Psoas muscle (tissue), 8 donors: ENCODE results near the gene MASP1. TPM values are rescaled to one million over a fixed set of nuclear protein-coding genes. Genes with fewer than 3 reads are reported as not detected.

Experiments used
- ATAC-seq, 4 donors: fragments of 200-7000 bp; cut with Tn5 transposase; one replicate each; pipeline ENCODE4 v1.9.1; 2020; ENCODE audit warnings: moderate library complexity in 3 of 4, mild to moderate bottlenecking in 2 of 4
- DNase-seq, 2 donors: peaks; one replicate each; pipeline ENCODE4 v3.0.0-alpha.2; 2020
- H3K27ac ChIP-seq: fragments of 200-600 bp; one replicate; pipeline ENCODE4 v1.8.0; 2022
- H3K27me3 ChIP-seq, 3 donors: fragments of 200-600 bp in 1 of 3; one replicate each; pipeline versions ENCODE4 v1.6.1 to v1.8.0; 2013 to 2022; ENCODE audit warnings: low read length in 2 of 3, mild to moderate bottlenecking in 2 of 3, moderate library complexity in 1 of 3; ENCODE audit not compliant: insufficient read depth in 3 of 3
- H3K36me3 ChIP-seq, 2 donors: fragments of 200-600 bp in 1 of 2; one replicate each; pipeline versions ENCODE4 v1.6.1 to v1.8.0; 2013 to 2022; ENCODE audit warnings: low read depth in 1 of 2, mild to moderate bottlenecking in 1 of 2, moderate library complexity in 1 of 2; ENCODE audit not compliant: insufficient read depth in 1 of 2
- H3K4me1 ChIP-seq: fragments of 200-600 bp; one replicate; pipeline ENCODE4 v1.8.0; 2022
- H3K4me3 ChIP-seq: fragments of 200-600 bp; one replicate; pipeline ENCODE4 v1.8.0; 2022; ENCODE audit warnings: mild to moderate bottlenecking
- H3K9me3 ChIP-seq: fragments of 200-600 bp; one replicate; pipeline ENCODE4 v1.8.0; 2022
- CTCF ChIP-seq: fragments of 200-600 bp; IDR thresholded peaks from one replicate; pipeline ENCODE4 v1.8.0; 2022; ENCODE audit warnings: antibody characterized with exemption
- WGBS, 3 donors: extraction: QIAGEN DNeasy Blood & Tissue Kit; methylation state at CpG; one replicate each; pipeline versions ENCODE4 v1.1.6 to v1.1.7; 2013; 5-methylcytosine and 5-hydroxymethylcytosine counted together
- intact Hi-C, 2 donors: fragments of 100-400 bp; cut with DNase I; formaldehyde crosslinking; loops; one replicate each; pipeline versions ENCODE4 v1.11.0 to v1.14.2; 2022
- polyA plus RNA-seq, 3 donors: library from polyadenylated mRNA; stranded (reverse); fragments of 200-250 nt; gene quantifications; one replicate each; pipeline ENCODE4 v1.2.3, GENCODE V29; 2013
- total RNA-seq, 4 donors: library from RNA; stranded (reverse); fragmentation: NEBNext Ultra II Directional in 2 of 4; extraction: Animal tissue kit (Norgen Biotek cat#: 25700) in 2 of 4; gene quantifications; one replicate each; pipeline versions ENCODE4 v1.2.1 to v1.2.4, GENCODE V29; 2021 to 2023
- donor health status: healthy with polysubstance abuse.
- donor health status: DM: no; HTN: no; CAD: no; lungs with moderate emphysema.
- donor health status: Bipolar disorder and iron deficiency.
- donor health status: healthy.
- donor health status: DM: yes; HTN: yes; CAD: no.
- donor health status: DM: no; HTN: no; CAD: no.
- donor health status: DM: no; HTN: no; CAD: no.
- donor health status: DM: yes; HTN: yes; CAD: no.

The MASP1 gene
- total and polyA plus RNA-seq, 7 donors: 0.66 to 8.1 (median 4.2) TPM

- H3K27ac ChIP-seq: no peak overlapping the region
- no peaks in the 10 kb centered on the region for H3K9me3 ChIP-seq
- H3K4me3 ChIP-seq: no peak overlapping the region
- ATAC-seq: no peak
- no peaks in the 10 kb centered on the region for H3K27me3 ChIP-seq
- 87 to 91% (median 90%) methylated on average over 4 of the region's 4 CpGs for WGBS, 3 donors
- no peaks in the 10 kb centered on the region for H3K36me3 ChIP-seq
- no peaks in the 10 kb centered on the region for H3K4me1 ChIP-seq
- intact Hi-C loops: no loop called here
- no peak for DNase-seq
- no peak for TF ChIP-seq CTCF
Observed at GRCh38 chr3:187198490-187198889, 93.0 kb downstream of the MASP1 start.

GRCh38 chr3:187197335-187197649 is 94.2 kb downstream of the MASP1 start, which contains the start of gene RTP1:
Gene RTP1 (plus strand): TSS chr3:187197486. CDS start chr3:187197516, 30 bp downstream.
- Histone ChIP-seq H3K4me3 (no peak within 1 kb of the TSS), H3K27ac (no peak within 1 kb of the TSS), H3K36me3 (no peaks in the 10 kb centered on the region), H3K9me3 (no peaks in the 10 kb centered on the region), H3K4me1 (no peaks in the 10 kb centered on the region), H3K27me3 (no peaks in the 10 kb centered on the region)
- no peak for TF ChIP-seq CTCF
- DNase-seq: no peak
- ATAC-seq: no peak
- WGBS, 3 donors: 66 to 74% (median 73%) methylated on average over 8 of the region's 8 CpGs
- intact Hi-C loops: no loop called here

- Histone ChIP-seq H3K27me3 (no peaks in the 10 kb centered on the region), H3K9me3 (no peaks in the 10 kb centered on the region), H3K4me3 (no peak overlapping the region), H3K36me3 (no peaks in the 10 kb centered on the region), H3K4me1 (no peaks in the 10 kb centered on the region), H3K27ac (no peak overlapping the region)
- intact Hi-C loops: no loop called here
- DNase-seq (no peak), ATAC-seq (no peak)
- 81 to 91% (median 90%) methylated on average over 7 of the region's 7 CpGs for WGBS, 3 donors
- TF ChIP-seq CTCF: no peak
Observed at GRCh38 chr3:187196573-187197334, 94.8 kb downstream of the MASP1 start.

GRCh38 chr3:187193181-187193580 is 98.4 kb downstream of the MASP1 start:
- DNase-seq (no peak), ATAC-seq (no peak)
- no peak overlapping the region for H3K27ac ChIP-seq
- H3K4me1 ChIP-seq: peaks cover 6% of the 10 kb centered on the region
- no peaks in the 10 kb centered on the region for H3K9me3 ChIP-seq
- intact Hi-C loops: no loop called here
- H3K27me3 ChIP-seq: no peaks in the 10 kb centered on the region
- H3K36me3 ChIP-seq: no peaks in the 10 kb centered on the region
- H3K4me3 ChIP-seq: no peak overlapping the region
- TF ChIP-seq CTCF: no peak

- DNase-seq: no peak
- Histone ChIP-seq H3K36me3 (no peaks in the 10 kb centered on the region), H3K27ac (no peak overlapping the region), H3K4me1 (peaks cover 21% of the 10 kb centered on the region), H3K27me3 (no peaks in the 10 kb centered on the region), H3K4me3 (no peak overlapping the region), H3K9me3 (no peaks in the 10 kb centered on the region)
- TF ChIP-seq CTCF: no peak
- 90 to 96% (median 94%) methylated on average over 1 of the region's 1 CpG for WGBS, 3 donors
- intact Hi-C loops: no loop called here
- no peak for ATAC-seq
Observed at GRCh38 chr3:187191271-187191670, 100.3 kb downstream of the MASP1 start.
